DND-41 (cell line): Measurements from ENCODE around the gene SFXN2.

Source experiments
- ATAC-seq: fragments of 200-7000 bp; cut with Tn5 transposase; 3 replicates; pipeline ENCODE4 v1.9.1; 2021; ENCODE audit warnings: low read depth; ENCODE audit not compliant: insufficient read depth
- DNase-seq: peaks from one replicate; pipeline ENCODE4 v3.0.0-alpha.2; 2020
- H2AFZ ChIP-seq: 2 replicates; pipeline ENCODE4 v1.6.0; 2012; ENCODE audit warnings: low read depth, low read length
- H3K27ac ChIP-seq: 2 replicates; pipeline ENCODE4 v1.5.1; 2012; ENCODE audit warnings: low read length, inconsistent platforms
- H3K27me3 ChIP-seq: fragments of 200-600 bp; sonication (generic); 2 replicates; pipeline ENCODE4 v1.6.0; 2012; ENCODE audit warnings: low read length, mild to moderate bottlenecking, inconsistent platforms; ENCODE audit not compliant: insufficient read depth, poor library complexity
- H3K36me3 ChIP-seq: 2 replicates; pipeline ENCODE4 v1.5.1; 2012; ENCODE audit warnings: low read length, inconsistent platforms; ENCODE audit not compliant: insufficient read depth
- H3K4me1 ChIP-seq: 2 replicates; pipeline ENCODE4 v1.5.1; 2012; ENCODE audit warnings: mild to moderate bottlenecking, low read length; ENCODE audit not compliant: insufficient read depth
- H3K4me2 ChIP-seq: 2 replicates; pipeline ENCODE4 v1.6.0; 2012; ENCODE audit warnings: mild to moderate bottlenecking, moderate library complexity, low read length, inconsistent platforms; ENCODE audit not compliant: insufficient read depth
- H3K4me3 ChIP-seq, 2 experiments: fragments of 200-600 bp in 1 of 2; shearing (Covaris generic) in 1 of 2; 2 replicates each; pipeline ENCODE4 v1.5.1; 2012 to 2016; ENCODE audit warnings: inconsistent platforms in 2 of 2, low read length in 2 of 2, mild to moderate bottlenecking in 2 of 2, low read depth in 1 of 2, moderate library complexity in 1 of 2
- H3K79me2 ChIP-seq: 2 replicates; pipeline ENCODE4 v1.6.0; 2012; ENCODE audit warnings: low read length, inconsistent platforms; ENCODE audit not compliant: insufficient read depth
- H3K9ac ChIP-seq: 2 replicates; pipeline ENCODE4 v1.6.0; 2012; ENCODE audit warnings: low read depth, mild to moderate bottlenecking, inconsistent platforms, low read length, moderate library complexity
- H3K9me3 ChIP-seq: 2 replicates; pipeline ENCODE4 v1.5.1; 2012; ENCODE audit warnings: low read length, moderate library complexity, mild to moderate bottlenecking, inconsistent platforms; ENCODE audit not compliant: insufficient read depth, severe bottlenecking
- H4K20me1 ChIP-seq: 2 replicates; pipeline ENCODE4 v1.6.0; 2012; ENCODE audit warnings: low read length; ENCODE audit not compliant: insufficient read depth
- CTCF ChIP-seq: IDR thresholded peaks from 2 replicates; pipeline ENCODE4 v1.5.1; 2012; ENCODE audit warnings: borderline replicate concordance, low read length, moderate library complexity, mild to moderate bottlenecking; ENCODE audit not compliant: poor library complexity, severe bottlenecking; ENCODE audit errors: extremely low read depth
- EZH2 ChIP-seq: IDR thresholded peaks from 3 replicates; pipeline ENCODE4 v1.6.1; 2012; ENCODE audit warnings: borderline replicate concordance, low read depth, mild to moderate bottlenecking, moderate library complexity, low read length, inconsistent platforms; ENCODE audit not compliant: severe bottlenecking

Gene SFXN2

GRCh38 chr10:102770792-102771191, 56.4 kb downstream of the SFXN2 start:
- Histone ChIP-seq H3K79me2 (peaks cover 55% of the 10 kb centered on the region), H3K27ac (no peak overlapping the region)

GRCh38 chr10:102773320-102773719, 58.9 kb downstream of the SFXN2 start:
- H3K9ac ChIP-seq: no peak overlapping the region

More at GRCh38 chr10:102770792-102771191, 56.4 kb downstream of the SFXN2 start:
- Histone ChIP-seq H4K20me1 (peaks cover 3% of the 10 kb centered on the region; the same call in 1 of the 2 replicates), H3K9ac (no peak overlapping the region), H3K4me3 (no peak overlapping the region), H3K9me3 (no peaks in the 10 kb centered on the region), H2AFZ (no peak overlapping the region), H3K27me3 (no peaks in the 10 kb centered on the region), H3K4me2 (no peak overlapping the region), H3K4me1 (peaks cover 21% of the 10 kb centered on the region), H3K36me3 (no peaks in the 10 kb centered on the region)
- TF ChIP-seq CTCF: no peak
- no peak for TF ChIP-seq EZH2
- ATAC-seq: no peak
- DNase-seq: no peak

GRCh38 chr10:102773986-102774385, 59.5 kb downstream of the SFXN2 start:
- H3K9ac ChIP-seq: no peak overlapping the region
- no peak for TF ChIP-seq CTCF
- TF ChIP-seq EZH2: no peak
- ATAC-seq: no peak
- H3K27ac ChIP-seq: peak overlapping the region; percentile 39; the same call in 1 of the 2 replicates
- H3K36me3 ChIP-seq: no peaks in the 10 kb centered on the region
- H3K9me3 ChIP-seq: no peaks in the 10 kb centered on the region
- peaks cover 62% of the 10 kb centered on the region for H3K79me2 ChIP-seq
- no peak overlapping the region for H3K4me2 ChIP-seq
- no peak overlapping the region for H2AFZ ChIP-seq
- no peak overlapping the region for H3K4me3 ChIP-seq
- H4K20me1 ChIP-seq: peaks cover 11% of the 10 kb centered on the region; the same call in 1 of the 2 replicates
- peaks cover 41% of the 10 kb centered on the region for H3K4me1 ChIP-seq
- DNase-seq: no peak
- H3K27me3 ChIP-seq: no peaks in the 10 kb centered on the region

More at GRCh38 chr10:102773320-102773719, 58.9 kb downstream of the SFXN2 start:
- no peaks in the 10 kb centered on the region for H3K36me3 ChIP-seq
- TF ChIP-seq CTCF: no peak
- H3K27me3 ChIP-seq: no peaks in the 10 kb centered on the region
- no peak overlapping the region for H3K27ac ChIP-seq
- H3K9me3 ChIP-seq: no peaks in the 10 kb centered on the region
- H3K4me1 ChIP-seq: peaks cover 40% of the 10 kb centered on the region
- no peak overlapping the region for H3K4me2 ChIP-seq
- H2AFZ ChIP-seq: no peak overlapping the region
- peaks cover 10% of the 10 kb centered on the region; the same call in 1 of the 2 replicates for H4K20me1 ChIP-seq
- peaks cover 56% of the 10 kb centered on the region for H3K79me2 ChIP-seq
- DNase-seq (no peak), ATAC-seq (no peak)
- H3K4me3 ChIP-seq: no peak overlapping the region
